Caco-2 (cell line): ENCODE measurements around the gene CLDN22. TPM values are rescaled to one million over a fixed set of nuclear protein-coding genes. Genes with fewer than 3 reads are reported as not detected.

Experiments
- BruUV-seq: library from RNA; stranded (reverse); fragments of 400-500 nt; replicated peaks from 2 replicates; lab custom pipeline; 2021; lab: Mats Ljungman, UMichigan
- CTCF ChIA-PET: fragments of 300-600 bp; sonication (Branson Sonifier 250); formaldehyde crosslinking; loops from one replicate; lab custom pipeline; 2022; ENCODE audit warnings: antibody characterized with exemption; lab: Charles Lee
- POLR2A ChIA-PET: fragments of 300-600 bp; sonication (Branson Sonifier 250); formaldehyde crosslinking; loops from one replicate; lab custom pipeline; 2022; ENCODE audit warnings: antibody characterized with exemption; lab: Charles Lee
- DNase-seq, 2 experiments: peaks; one replicate each; pipeline versions ENCODE4 v3.0.0 to v3.0.0-alpha.2; 2020 to 2022
- H3K27me3 ChIP-seq: replicated peaks from 2 replicates; pipeline ENCODE4 v1.6.0; 2011; ENCODE audit warnings: low read length; ENCODE audit not compliant: control insufficient read depth, insufficient read depth
- H3K36me3 ChIP-seq: 2 replicates; pipeline ENCODE4 v1.5.1; 2011; ENCODE audit warnings: low read length; ENCODE audit not compliant: control insufficient read depth, insufficient read depth
- H3K4me1 ChIP-seq: fragments of 250-450 bp; sonication (Bioruptor Pico); 2 replicates; pipeline ENCODE4 v1.5.1; 2020; ENCODE audit warnings: mild to moderate bottlenecking
- H3K4me3 ChIP-seq: 2 replicates; pipeline ENCODE4 v1.5.1; 2011; ENCODE audit warnings: low read depth, mild to moderate bottlenecking, control low read depth, low read length
- H3K9me3 ChIP-seq: fragments of 250-450 bp; sonication (Bioruptor Pico); 2 replicates; pipeline ENCODE4 v1.5.1; 2020; ENCODE audit warnings: mild to moderate bottlenecking, moderate library complexity
- H3K27ac Mint-ChIP-seq: one replicate; pipeline ENCODE4 v1.8.0; 2022; ENCODE audit warnings: mixed read lengths; ENCODE audit not compliant: unreplicated experiment
- H3K27me3 Mint-ChIP-seq: one replicate; pipeline ENCODE4 v1.8.0; 2022; ENCODE audit warnings: mixed read lengths; ENCODE audit not compliant: insufficient read depth, unreplicated experiment
- H3K36me3 Mint-ChIP-seq: one replicate; pipeline ENCODE4 v1.8.0; 2022; ENCODE audit warnings: mild to moderate bottlenecking, mixed read lengths; ENCODE audit not compliant: insufficient read depth, unreplicated experiment
- H3K4me1 Mint-ChIP-seq: one replicate; pipeline ENCODE4 v1.8.0; 2022; ENCODE audit warnings: low read depth, mixed read lengths; ENCODE audit not compliant: unreplicated experiment
- H3K4me3 Mint-ChIP-seq: one replicate; pipeline ENCODE4 v1.8.0; 2022; ENCODE audit warnings: mild to moderate bottlenecking, moderate library complexity, mixed read lengths; ENCODE audit not compliant: unreplicated experiment
- H3K9me3 Mint-ChIP-seq: one replicate; pipeline ENCODE4 v1.8.0; 2022; ENCODE audit warnings: mixed read lengths; ENCODE audit not compliant: unreplicated experiment
- CTCF ChIP-seq, 2 experiments: fragments of 200-600 bp in 1 of 2; IDR thresholded peaks; 1 replicate in 1 of 2; 2 replicates in 1 of 2; pipeline versions ENCODE4 v1.5.1 to v1.8.0; 2011 to 2022; ENCODE audit warnings: antibody characterized with exemption in 1 of 2, control low read depth in 1 of 2, inconsistent platforms in 1 of 2, low read depth in 1 of 2, low read length in 1 of 2, mild to moderate bottlenecking in 1 of 2, moderate library complexity in 1 of 2; ENCODE audit not compliant: insufficient read depth in 1 of 2, severe bottlenecking in 1 of 2, unreplicated experiment in 1 of 2
- intact Hi-C: fragments of 100-400 bp; cut with micrococcal nuclease; formaldehyde crosslinking; loops from one replicate; pipeline ENCODE4 v1.10.0; 2022; ENCODE audit not compliant: unreplicated experiment
- total RNA-seq: library from RNA; stranded (reverse); gene quantifications from 2 replicates; pipeline ENCODE4 v1.2.3, GENCODE V29; 2022

Gene CLDN22
- total RNA-seq, 1 experiment from 2014 or later: not detected

- Histone ChIP-seq H3K27me3 (no peaks in the 10 kb centered on the region), H3K4me3 (no peak overlapping the region), H3K36me3 (peaks cover 1% of the 10 kb centered on the region), H3K4me1 (peaks cover 12% of the 10 kb centered on the region), H3K9me3 (no peaks in the 10 kb centered on the region)
- intact Hi-C loops: no loop called here
- no peaks in the 10 kb centered on the region for H3K27me3 Mint-ChIP-seq
- no peaks in the 10 kb centered on the region for H3K4me1 Mint-ChIP-seq
- no peak for DNase-seq
- ChIA-PET POLR2A (no interaction called here), CTCF (no interaction called here)
- no TSS peak for BruUV-seq
- peaks cover 77% of the 10 kb centered on the region for H3K36me3 Mint-ChIP-seq
- TF ChIP-seq CTCF (IDR thresholded peaks at IDR 0.05; ENCODE audit: insufficient read depth in 1 of 2, low read depth in 1 of 2, low read length in 1 of 2, severe bottlenecking in 1 of 2, unreplicated experiment in 1 of 2): no peak
- H3K4me3 Mint-ChIP-seq: no peak overlapping the region
- H3K27ac Mint-ChIP-seq: no peak overlapping the region
- no peaks in the 10 kb centered on the region for H3K9me3 Mint-ChIP-seq
Measured at GRCh38 chr4:183300070-183300469, 20.0 kb downstream of the CLDN22 start.

DNA sequence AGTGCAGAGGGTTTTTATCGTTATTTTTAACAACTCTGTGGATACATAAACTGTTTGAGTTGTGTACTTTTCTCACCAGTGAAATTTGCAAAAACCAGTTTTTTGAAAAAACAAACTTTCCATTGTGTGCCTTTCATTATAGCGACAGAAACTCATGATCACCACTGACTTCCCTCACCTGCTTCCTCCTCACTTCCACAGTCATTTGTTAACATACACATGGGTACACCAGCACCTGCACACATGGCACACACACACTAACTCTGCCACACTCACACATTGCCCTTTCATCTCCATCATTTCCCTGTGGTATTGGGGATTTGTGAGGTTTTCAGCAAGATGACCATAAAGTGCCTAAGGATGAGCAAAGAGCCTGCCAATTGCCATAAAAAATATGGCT, 20.6 kb downstream of the CLDN22 start:
- ChIA-PET CTCF (no interaction called here), POLR2A (no interaction called here)
- no TSS peak for BruUV-seq
- Mint-ChIP-seq H3K36me3 (peaks cover 77% of the 10 kb centered on the region), H3K27ac (no peak overlapping the region), H3K27me3 (no peaks in the 10 kb centered on the region), H3K9me3 (no peaks in the 10 kb centered on the region), H3K4me3 (no peak overlapping the region), H3K4me1 (peaks cover 5% of the 10 kb centered on the region)
- H3K27me3 ChIP-seq: no peaks in the 10 kb centered on the region
- DNase-seq: no peak
- H3K4me1 ChIP-seq: peaks cover 14% of the 10 kb centered on the region
- no peaks in the 10 kb centered on the region for H3K9me3 ChIP-seq
- peaks cover 1% of the 10 kb centered on the region for H3K36me3 ChIP-seq
- no peak for TF ChIP-seq CTCF (IDR thresholded peaks at IDR 0.05; ENCODE audit: insufficient read depth in 1 of 2, low read depth in 1 of 2, low read length in 1 of 2, severe bottlenecking in 1 of 2, unreplicated experiment in 1 of 2)
- no peak overlapping the region for H3K4me3 ChIP-seq
- intact Hi-C loops: no loop called here

GRCh38 chr4:183297675-183298074, 22.4 kb downstream of the CLDN22 start:
- TF ChIP-seq CTCF (IDR thresholded peaks at IDR 0.05; ENCODE audit: insufficient read depth in 1 of 2, low read depth in 1 of 2, low read length in 1 of 2, severe bottlenecking in 1 of 2, unreplicated experiment in 1 of 2): no peak
- H3K9me3 ChIP-seq: no peaks in the 10 kb centered on the region
- intact Hi-C loops: no loop called here
- no peak overlapping the region for H3K4me3 ChIP-seq
- H3K36me3 ChIP-seq: peaks cover 1% of the 10 kb centered on the region
- H3K4me3 Mint-ChIP-seq: no peak overlapping the region
- H3K27me3 Mint-ChIP-seq: no peaks in the 10 kb centered on the region
- POLR2A ChIA-PET: no interaction called here
- H3K36me3 Mint-ChIP-seq: peaks cover 72% of the 10 kb centered on the region
- no TSS peak for BruUV-seq
- H3K4me1 Mint-ChIP-seq: peaks cover 11% of the 10 kb centered on the region
- no peaks in the 10 kb centered on the region for H3K9me3 Mint-ChIP-seq
- H3K27ac Mint-ChIP-seq: no peak overlapping the region
- peaks cover 14% of the 10 kb centered on the region for H3K4me1 ChIP-seq
- CTCF ChIA-PET: no interaction called here
- no peak for DNase-seq
- H3K27me3 ChIP-seq: no peaks in the 10 kb centered on the region
